Activated CD4-positive, CD25-positive, alpha-beta regulatory T cell (primary cell): ENCODE data around the gene ASRGL1.

Source experiments
- DNase-seq, 4 experiments: peaks; one replicate each; lab custom pipeline; 2025; lab: John Stamatoyannopoulos, UW

Gene ASRGL1

DNA sequence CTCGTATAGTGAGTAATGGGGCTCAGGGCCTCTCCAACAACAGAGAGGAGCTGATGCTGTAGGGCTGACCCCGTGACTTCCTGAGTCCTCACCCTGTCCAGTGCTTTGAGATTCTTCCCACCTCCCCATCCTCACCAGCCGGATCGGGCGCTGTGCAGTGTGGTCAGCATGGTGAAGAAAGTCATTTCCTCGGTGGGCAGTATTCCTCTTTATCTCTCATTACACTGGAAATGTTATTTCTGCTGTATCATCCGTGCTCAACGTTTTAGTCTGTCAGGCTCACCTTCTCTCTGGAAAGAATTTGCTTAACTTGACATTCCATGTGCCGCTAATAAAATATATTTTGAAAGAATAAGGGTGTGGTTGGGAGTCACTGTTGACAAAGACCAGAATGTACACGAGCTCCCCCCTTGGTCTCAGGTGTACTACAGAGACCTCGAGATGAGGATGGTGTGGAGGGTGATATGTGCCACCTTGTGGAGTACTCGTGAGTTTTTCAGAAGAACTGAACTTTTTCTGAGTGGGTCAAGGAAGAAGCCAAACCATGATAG is 55.9 kb downstream of the ASRGL1 start:
- DNase-seq, result no peak

DNA sequence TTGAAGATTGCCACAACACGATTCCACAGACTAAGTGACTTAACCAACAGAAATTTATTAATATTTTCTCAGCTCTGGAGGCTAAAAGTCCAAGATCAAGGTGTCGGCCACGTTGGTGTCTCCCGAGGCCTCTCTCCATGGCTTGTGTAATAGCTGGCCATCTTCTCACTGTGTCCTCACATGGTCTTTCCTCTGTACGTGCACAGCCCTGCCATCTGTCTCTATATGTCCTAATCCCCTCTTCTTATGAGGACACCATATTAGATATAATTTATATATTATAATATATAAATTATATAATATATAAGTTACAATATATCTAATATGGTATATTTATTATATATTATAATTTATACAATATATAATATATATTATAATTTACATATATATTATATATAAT is 56.5 kb downstream of the ASRGL1 start:
- no peak for DNase-seq

DNA sequence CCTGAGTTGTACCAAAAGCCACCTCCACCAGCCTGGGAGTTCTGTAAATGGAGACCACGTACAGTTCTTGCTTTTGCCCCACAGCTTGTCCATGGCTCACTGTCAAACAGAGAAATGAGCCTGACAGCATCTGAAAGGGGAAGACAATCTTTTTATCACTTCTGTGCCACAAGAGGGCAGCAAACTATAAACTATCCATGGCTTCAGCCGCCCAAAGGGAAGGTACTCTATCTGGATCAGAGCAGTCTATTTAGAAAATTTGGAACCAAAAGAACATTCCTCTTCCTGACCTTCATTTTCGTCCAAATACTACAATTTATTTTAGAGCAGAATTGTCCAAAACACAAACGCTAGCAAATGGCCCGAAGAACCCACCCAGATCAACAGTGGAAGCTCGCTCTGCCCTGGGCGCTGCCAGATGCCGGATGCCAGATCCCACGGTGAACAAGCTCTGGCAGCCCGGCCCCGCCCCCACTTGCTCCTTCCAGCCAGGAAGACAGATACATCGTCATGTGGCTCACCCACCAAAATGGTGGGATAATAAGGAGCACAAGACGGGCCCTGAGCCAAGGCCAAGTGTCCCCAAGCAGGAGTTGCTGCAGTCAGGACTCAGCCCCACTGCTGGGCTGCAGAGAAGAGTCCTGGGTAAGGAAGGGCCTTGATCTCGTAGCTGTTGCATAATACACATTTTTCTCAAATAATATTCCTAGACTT is 57.7 kb downstream of the ASRGL1 start:
- peak in 1 of 4 experiments; percentile 20 for DNase-seq

DNA sequence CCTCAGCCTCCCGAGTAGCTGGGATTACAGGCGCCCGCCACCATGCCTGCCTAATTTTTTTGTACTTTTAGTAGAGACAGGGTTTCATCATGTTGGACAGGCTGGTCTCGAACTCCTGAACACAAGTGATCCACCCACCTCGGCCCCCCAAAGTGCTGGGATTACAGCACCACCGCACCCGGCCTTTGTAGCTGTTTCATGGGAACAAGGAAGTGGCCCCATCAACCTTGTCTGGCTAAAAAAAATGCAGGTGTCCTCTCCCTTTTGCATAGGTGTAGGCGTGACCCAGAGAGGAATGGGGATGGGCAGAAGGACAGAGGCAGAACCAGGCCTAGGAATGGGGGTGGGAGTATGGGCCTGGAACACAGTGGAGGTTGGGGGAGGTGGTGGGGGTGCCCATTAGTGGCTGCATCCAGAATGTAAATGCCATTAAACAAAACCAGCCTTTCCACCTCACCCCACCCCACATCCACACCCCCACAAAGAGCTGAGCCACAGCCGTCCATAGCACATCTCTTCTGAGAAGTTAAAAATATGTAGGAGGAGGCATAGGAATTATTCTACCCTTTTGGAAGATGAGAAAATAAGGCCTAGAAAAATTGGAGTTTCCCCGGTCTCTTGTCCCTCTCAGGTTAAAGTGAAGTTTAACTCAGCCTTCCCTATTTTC is 58.8 kb downstream of the ASRGL1 start:
- no peak for DNase-seq

DNA sequence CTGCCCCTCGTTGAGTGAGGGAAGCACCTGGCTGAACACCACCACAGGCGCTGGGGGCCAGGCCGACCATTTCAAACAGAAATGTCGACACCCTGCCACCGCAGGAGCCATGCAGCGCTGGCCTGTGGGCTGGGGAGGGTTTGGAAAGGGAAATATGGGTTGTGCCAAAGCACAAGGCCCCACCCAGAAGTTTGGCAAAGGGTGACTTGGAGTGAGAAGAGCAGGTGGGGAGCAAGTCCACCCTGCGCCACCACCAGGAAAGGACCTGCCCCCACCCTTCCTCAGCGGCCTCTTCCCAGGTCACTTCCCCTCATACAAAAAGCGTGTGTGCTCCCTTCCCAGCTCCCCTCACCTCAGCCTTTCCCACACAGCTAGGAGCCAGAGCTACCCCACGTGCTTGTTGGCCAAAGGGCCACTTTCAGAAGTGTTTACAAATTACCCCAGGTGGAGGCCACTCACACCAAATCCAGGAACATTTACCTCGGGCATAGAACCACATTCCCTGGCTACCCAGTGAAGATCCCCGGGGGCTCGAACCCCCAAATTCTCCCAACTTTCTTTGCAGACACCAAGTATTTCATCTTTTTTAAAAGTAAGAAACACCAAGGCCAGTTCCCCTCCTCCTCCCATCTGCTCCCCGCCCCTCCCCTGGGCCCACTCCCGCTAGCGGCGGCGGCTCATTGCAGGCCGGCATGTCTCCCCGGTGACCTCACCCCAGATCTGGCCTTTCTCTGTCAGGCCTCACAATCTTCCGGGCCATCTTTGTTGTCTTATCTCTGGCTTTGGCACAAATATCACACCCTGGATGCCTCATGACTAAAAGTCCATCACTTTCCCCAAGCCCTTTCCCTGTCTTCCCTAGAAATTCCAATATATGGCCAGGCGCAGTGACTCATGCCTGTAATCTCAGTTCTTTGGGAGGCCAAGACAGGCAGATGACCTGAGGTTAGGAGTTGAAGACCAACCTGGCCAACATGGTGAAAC is 61.1 kb downstream of the ASRGL1 start:
- no peak for DNase-seq

DNA sequence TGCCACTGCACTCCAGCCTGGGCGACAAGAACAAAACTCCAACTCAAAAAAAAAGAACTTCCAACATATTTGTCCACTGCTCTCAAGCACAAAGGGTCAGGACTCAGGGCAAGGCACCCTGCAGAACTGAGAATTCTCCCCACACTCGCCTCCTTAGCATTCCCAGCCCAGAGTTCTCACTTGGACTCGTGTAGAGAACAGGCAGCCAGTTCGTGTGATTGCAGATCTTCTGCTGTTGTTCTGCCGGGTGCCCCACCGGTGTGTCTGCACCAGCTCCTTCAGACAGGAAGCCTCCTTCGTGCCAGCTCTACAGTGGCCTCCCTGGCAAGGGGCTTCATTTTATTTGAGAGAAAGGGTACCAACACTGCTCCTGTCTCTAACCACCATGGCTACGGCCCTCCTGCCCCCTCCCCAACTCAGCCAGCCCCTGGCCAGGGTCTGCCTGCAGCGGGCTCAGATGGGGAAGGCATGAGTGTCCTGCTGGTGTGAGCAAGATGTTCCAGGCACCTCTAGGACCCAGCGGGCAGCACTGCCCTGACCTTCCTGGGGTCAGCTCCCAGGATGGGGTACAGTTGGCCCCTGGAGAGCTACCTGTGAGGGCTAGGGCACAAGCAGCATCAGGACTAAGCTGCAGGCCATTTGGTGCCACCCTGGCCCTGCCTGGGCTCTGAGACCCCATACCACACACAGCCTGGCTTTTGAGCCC is 62.1 kb downstream of the ASRGL1 start:
- no peak for DNase-seq

DNA sequence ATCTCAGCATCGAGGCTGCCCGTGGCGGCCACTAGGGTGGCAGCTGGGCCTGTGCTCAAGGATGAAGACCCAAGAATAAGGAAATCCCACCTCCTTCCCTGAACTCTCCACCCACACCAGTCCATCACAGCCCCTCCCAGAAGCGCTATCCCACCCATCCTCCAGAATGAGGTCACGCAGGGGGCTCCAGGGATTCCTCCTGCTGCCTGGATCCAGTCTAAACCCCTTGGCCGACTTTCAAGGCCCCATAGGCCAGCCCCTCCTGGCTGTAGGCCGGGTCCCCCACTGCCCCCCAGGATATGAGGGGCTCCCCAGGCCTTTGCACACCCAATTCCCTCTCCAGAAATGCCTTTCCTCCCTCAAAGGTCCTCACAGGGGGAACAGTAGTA is 62.6 kb downstream of the ASRGL1 start:
- DNase-seq, result no peak

DNA sequence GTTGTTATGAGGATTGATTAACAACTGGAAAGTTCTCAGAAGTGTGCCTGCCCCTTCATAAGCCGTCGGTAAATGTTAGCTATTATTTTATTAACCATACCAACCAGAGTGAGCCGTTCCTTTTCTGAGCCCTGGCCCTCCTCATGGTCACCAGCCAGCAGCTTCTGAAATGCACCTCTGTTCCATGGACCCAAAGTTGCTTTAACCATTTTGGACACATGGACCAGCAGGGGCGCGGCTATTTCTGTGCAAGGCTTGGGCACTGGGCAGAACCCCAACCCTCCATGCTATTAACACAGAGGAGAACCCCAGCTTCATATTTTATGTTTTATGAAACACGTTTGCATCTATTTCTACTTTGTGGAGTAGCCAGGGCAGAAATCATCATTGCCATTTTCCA is 63.0 kb downstream of the ASRGL1 start:
- no peak for DNase-seq

DNA sequence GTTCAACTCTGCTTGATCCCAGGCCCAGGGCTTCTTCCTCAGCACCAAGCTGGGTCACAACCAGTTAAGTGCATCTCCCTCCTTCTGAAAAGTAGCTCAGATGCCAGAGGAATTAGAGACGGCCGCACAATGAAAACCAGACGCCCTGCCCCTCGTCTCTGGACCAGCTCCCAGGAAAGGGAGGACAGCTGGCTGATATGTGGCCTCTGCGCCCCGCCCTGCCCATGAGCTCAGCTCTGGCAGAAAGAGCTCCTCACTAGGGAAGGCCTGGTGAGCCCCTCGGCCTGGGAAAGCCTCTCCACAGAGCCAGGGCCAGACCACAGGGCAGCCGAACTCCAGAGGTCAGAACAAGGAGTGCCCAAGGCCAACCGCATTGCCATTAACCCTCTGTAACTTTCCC is 63.5 kb downstream of the ASRGL1 start:
- DNase-seq, result no peak

DNA sequence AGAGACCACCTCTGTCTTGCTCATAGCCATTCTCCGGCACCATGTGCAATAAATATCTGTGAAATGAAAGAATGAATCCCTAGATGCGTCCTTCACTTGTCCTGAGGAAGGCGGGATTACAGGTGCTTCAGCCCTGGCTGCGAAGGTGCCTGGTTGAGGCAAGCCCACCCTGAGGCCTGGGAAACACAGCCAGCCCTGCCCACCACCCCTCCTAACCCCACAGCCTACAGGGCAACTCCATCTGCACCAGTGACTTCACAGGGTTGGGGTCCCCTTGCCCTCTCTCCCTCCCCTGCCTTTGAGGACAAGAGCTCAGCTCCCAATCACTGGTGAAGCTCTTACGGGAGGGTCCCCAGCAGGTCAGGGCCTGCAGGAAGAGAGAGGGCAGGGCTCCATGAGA is 64.1 kb downstream of the ASRGL1 start:
- DNase-seq, result no peak

DNA sequence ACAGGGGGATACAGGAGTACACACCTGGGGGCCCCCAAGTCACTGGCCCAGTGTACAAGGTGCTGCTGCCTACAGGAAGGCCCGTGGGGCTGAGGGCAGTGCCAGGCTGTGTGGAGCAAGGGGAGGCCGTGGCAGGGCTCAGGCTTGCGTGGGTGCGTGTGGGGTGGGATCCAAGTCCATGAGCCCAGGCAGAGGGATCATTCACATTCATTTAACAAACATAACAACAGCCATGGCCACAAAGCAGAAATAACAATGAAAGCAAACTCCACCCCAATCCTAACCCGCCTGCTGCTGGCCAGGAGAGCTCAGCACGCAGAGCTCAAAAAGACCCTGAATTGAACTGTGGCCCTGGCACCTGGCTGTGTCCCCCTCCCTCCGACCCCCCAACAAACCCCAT is 64.6 kb downstream of the ASRGL1 start:
- DNase-seq, result no peak

DNA sequence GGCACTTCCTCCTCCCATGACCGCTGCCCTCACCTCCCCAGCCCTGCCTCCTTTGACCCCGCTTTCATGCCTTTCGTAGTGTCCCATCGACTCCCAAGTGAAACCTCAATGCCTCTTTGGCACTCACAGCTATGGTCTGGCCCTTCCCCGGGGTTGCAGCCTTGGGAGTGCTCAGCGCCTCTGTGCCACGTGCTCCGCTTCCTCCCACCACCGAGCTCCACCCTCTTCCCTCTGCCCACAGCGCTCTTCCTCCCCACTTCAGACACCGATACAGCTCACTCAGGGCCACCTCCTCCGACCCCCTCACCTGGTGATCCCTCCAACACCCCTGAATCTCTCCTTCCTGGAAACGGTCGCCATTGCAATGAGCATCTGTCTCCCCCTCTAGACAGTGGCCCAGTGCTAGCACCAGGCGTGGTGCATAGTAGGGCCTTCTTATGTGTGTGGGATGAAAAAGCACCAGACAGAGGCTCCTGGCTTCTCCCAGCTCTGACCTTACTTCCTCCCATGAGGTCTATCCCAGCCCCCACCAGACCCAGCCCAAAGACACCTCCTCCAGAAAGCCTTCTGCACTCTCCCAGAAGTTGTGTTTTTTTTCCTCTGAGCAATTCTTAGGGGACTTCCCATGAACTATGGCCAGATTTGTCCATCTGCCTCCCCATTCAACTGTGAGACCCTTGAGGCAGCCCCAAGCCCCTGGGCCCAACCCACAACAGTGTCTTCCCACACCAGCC is 65.1 kb downstream of the ASRGL1 start:
- DNase-seq, result peak in 2 of 4 experiments; percentile 14 to 16

DNA sequence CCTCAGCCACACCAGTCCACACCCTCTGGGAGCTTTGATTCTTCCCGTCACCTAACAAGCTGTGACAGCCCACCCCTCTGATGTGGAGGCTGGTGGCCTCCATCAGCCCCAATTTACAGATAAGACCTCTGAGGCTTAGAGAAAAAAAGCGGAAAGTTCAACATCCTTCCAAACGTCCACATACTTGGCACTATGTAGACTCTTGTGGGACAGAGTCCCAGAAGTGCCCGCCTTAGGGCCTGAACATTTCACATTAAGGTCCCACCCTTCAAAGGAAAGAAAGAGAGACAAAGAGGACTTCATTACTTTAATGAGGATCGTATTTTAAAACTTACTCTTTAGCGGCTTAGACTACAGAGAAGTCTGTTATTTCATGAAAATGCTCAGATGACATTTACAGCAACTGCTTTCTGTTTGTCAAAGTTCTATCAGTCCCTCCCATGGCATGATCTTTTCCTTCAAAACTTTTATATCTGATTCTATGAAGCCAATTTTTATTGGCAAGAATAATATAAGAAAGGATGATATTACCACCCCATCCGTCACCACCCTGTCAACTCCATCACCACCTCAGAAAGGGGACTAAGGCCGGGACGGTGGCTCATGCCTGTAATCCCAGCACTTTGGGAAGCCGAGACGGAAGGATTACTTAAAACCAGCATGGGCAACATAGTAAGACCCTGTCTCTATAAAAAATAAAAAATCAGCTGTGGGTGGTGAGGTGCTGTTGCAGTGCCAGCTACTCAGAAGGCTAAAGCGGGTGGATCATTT is 65.9 kb downstream of the ASRGL1 start:
- DNase-seq, result no peak

DNA sequence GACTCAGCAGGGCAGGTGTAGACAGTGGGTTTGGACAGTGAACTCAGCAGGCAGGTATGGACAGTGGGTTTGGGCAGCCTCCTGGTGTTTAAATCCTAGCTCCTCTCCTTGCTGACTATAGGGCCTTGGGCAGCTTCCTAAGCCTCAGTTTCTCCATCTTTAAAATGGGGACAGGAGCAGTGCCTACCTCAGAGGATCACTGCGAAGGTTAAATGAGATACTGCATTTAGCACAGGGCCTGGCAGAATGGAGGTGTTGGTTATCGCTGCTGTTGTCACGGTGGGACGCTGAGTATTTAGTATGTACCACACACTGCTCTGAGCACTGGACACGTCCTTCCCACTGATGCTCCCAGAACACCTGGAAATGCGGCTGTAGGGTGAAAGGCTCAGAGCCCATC is 67.2 kb downstream of the ASRGL1 start:
- DNase-seq, result no peak

DNA sequence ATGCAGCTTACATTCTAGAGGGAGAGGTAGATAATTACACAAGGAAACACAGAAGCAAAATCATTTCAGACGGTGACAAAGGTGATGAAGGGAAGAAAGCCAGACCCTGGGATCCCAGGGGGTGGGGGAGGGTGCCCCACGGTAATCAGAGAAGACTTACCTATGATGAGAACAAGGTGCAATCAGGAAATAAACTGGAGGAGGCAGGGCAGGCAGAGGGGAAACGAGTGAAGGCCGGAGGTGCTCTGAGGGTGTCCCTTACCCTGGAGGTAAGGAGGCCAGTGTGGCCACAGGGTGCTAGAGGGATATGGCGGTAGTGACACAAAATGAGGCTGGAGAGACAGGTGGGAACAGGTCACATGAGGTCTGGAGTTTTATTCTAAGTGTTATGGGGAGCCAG is 67.7 kb downstream of the ASRGL1 start:
- DNase-seq, result no peak

DNA sequence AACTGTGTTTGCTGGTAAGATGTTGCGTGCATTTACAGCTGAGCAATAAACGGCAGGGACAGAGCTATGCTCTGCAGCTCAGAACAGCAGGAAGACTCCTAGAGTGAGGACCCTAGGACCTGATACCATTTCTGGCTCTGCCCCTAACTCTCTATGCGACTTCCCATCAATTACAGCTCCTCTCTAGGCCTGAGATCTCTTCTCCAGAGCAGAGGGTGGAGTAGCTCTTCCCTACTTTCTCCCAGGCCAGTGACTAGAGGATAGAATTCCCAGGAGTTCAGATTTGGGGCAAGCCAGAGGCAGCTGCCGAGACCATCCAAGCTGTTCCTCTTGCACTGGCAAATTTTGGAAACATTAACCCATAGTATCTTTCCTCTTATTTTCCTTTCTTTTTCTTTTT is 68.8 kb downstream of the ASRGL1 start:
- no peak for DNase-seq

DNA sequence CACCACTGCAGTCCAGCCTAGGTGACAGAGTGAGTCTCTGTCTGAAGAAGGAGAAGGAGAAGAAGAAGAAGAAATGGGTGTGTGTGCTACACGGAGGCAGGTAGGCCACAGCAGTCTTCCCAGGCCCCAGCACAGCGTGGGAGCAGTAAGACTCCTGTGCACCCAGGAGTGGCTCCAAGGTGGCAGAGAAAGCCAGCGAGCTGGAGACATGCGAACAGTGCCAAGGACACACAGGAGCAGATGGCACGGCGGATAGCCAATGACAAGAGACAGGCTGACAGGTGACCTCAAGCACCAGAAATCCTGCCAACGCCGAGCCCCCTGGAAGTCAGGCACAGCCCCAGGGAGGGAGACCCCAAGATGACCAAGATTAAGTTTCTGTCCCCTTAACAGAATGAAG is 72.6 kb downstream of the ASRGL1 start:
- DNase-seq, result no peak

DNA sequence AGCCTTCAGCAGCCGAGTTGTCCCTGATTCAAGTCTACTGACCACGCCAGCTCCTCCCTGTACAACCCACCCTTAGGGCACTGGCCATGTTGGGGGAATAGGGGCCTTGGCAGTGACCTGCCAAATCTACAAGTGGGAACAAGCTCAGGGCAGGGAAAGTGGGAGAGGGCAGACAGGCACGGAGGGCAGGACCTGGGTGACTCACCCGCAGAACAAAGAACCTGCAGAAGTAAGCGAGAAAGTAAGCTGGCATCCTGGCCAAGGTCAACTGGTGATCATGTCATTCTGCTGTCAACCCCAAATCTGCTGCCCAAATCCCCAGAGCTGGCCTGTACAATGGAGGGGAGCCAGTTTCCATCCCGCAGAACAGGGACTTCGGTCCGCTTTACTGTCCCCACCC is 73.7 kb downstream of the ASRGL1 start:
- DNase-seq, result no peak

DNA sequence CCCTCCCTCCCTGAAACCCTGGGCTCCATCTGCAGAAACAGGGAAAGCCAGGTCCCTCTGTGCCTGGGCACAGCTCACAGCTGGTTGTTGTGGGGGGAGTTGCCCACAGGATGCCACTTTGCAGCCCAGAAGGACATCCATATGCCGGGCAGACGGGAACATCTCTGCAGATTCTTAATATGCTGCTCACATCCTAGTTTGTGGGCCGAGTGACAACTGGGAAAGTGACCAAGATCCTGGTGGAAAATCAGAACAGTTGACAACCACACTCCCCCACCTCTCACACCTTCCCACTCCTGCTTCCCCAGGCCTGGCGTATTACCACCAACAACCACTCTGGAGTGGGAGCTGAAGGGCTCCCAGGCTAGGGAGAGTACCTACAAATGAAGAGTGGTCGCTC is 74.3 kb downstream of the ASRGL1 start:
- no peak for DNase-seq

DNA sequence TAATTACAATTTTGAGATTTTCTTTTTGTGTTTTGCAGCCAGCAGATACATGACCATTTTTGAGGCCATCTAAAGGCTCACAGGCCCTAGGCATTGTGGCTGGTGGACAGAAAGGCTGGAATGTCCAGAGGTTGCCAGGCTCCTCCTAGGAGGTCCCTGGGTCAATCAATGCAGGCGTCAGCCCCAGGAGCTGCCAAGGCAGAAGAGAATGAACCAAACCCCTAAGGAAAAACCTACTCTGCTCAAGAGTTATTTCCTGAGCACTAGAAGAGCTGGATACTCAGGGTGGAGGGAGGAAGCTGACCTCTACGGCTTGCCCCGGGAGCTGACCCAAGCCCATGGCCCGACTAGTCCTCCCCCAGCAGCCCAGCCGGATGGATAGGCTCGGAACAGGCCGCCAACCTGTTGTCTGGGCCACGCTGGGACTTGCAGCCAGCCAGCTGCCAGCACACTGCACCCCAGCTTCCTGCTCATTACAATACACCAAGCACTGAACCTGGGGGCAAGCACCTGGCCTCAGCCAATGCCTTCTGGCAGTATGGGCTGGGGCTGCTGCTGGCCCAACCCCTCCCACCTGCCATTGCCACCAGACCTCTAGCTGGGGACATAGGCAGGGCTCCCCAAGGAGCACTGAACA is 75.9 kb downstream of the ASRGL1 start:
- DNase-seq, result no peak
